H9 (cell line): ENCODE data around the gene HADH. TPM values are rescaled to one million over a fixed set of nuclear protein-coding genes. Genes with fewer than 3 reads are reported as not detected.

Source experiments
- DNase-seq: peaks from one replicate; pipeline ENCODE4 v3.0.0-alpha.2; 2017
- H2AFZ ChIP-seq: one replicate; pipeline ENCODE4 v1.6.1; 2013; ENCODE audit warnings: mild to moderate bottlenecking, low read length, control low read depth, moderate library complexity
- H2AK5ac ChIP-seq: 2 replicates; pipeline ENCODE4 v1.6.1; 2013; ENCODE audit warnings: low read length, control low read depth, mixed read lengths; ENCODE audit not compliant: insufficient read length
- H2BK120ac ChIP-seq: one replicate; pipeline ENCODE4 v1.6.1; 2013; ENCODE audit warnings: low read depth, mild to moderate bottlenecking, low read length, control low read depth, inconsistent platforms; ENCODE audit not compliant: poor library complexity, severe bottlenecking
- H2BK12ac ChIP-seq: 2 replicates; pipeline ENCODE4 v1.6.1; 2013; ENCODE audit warnings: low read length, control low read depth, mixed read lengths, low read depth; ENCODE audit not compliant: insufficient read length
- H2BK15ac ChIP-seq: 2 replicates; pipeline ENCODE4 v1.6.1; 2013; ENCODE audit warnings: low read depth, low read length, control low read depth
- H2BK20ac ChIP-seq: one replicate; pipeline ENCODE4 v1.6.1; 2013; ENCODE audit warnings: low read depth, mild to moderate bottlenecking, low read length, control low read depth, inconsistent platforms; ENCODE audit not compliant: poor library complexity, severe bottlenecking
- H2BK5ac ChIP-seq: 2 replicates; pipeline ENCODE4 v1.6.1; 2013; ENCODE audit warnings: low read length, control low read depth, mixed read lengths; ENCODE audit not compliant: insufficient read length
- H3K14ac ChIP-seq: 2 replicates; pipeline ENCODE4 v1.6.1; 2013; ENCODE audit warnings: low read length, control low read depth; ENCODE audit not compliant: insufficient read depth
- H3K18ac ChIP-seq: 2 replicates; pipeline ENCODE4 v1.6.1; 2013; ENCODE audit warnings: low read depth, mild to moderate bottlenecking, mixed read lengths, low read length, control low read depth; ENCODE audit not compliant: insufficient read length
- H3K23ac ChIP-seq: 2 replicates; pipeline ENCODE4 v1.6.1; 2013; ENCODE audit warnings: low read length, control low read depth, mixed read lengths, low read depth; ENCODE audit not compliant: insufficient read length
- H3K23me2 ChIP-seq: 2 replicates; pipeline ENCODE4 v1.6.1; 2013; ENCODE audit warnings: low read depth, mild to moderate bottlenecking, mixed read lengths, low read length, control low read depth; ENCODE audit not compliant: insufficient read length, poor library complexity, severe bottlenecking
- H3K27ac ChIP-seq: 2 replicates; pipeline ENCODE4 v1.5.1; 2013; ENCODE audit warnings: low read length, control low read depth, mixed read lengths, low read depth; ENCODE audit not compliant: insufficient read length
- H3K27me3 ChIP-seq: 2 replicates; pipeline ENCODE4 v1.6.1; 2013; ENCODE audit warnings: low read length, control low read depth, inconsistent platforms; ENCODE audit not compliant: insufficient read depth
- H3K4ac ChIP-seq: 2 replicates; pipeline ENCODE4 v1.6.1; 2013; ENCODE audit warnings: low read depth, mild to moderate bottlenecking, control low read depth, inconsistent platforms, low read length, moderate library complexity
- H3K4me1 ChIP-seq: 2 replicates; pipeline ENCODE4 v1.6.1; 2013; ENCODE audit warnings: low read length, control low read depth, inconsistent platforms; ENCODE audit not compliant: insufficient read depth
- H3K4me2 ChIP-seq: 2 replicates; pipeline ENCODE4 v1.6.1; 2013; ENCODE audit warnings: low read length, control low read depth, mixed read lengths; ENCODE audit not compliant: insufficient read length, insufficient read depth
- H3K56ac ChIP-seq: 2 replicates; pipeline ENCODE4 v1.6.1; 2013; ENCODE audit warnings: low read depth, mild to moderate bottlenecking, mixed read lengths, low read length, control low read depth; ENCODE audit not compliant: insufficient read length
- H3K79me1 ChIP-seq: 2 replicates; pipeline ENCODE4 v1.6.1; 2013; ENCODE audit warnings: low read depth, mild to moderate bottlenecking, moderate library complexity, low read length, control low read depth, inconsistent platforms; ENCODE audit not compliant: insufficient read depth, poor library complexity, severe bottlenecking
- H3K79me2 ChIP-seq: 2 replicates; pipeline ENCODE4 v1.6.1; 2013; ENCODE audit warnings: low read length, control low read depth, inconsistent platforms; ENCODE audit not compliant: insufficient read depth
- H3K9ac ChIP-seq: 2 replicates; pipeline ENCODE4 v1.6.1; 2013; ENCODE audit warnings: low read length, control low read depth, mixed read lengths; ENCODE audit not compliant: insufficient read length; ENCODE audit errors: extremely low read depth
- H3K9me3 ChIP-seq: one replicate; pipeline ENCODE4 v1.6.1; 2013; ENCODE audit warnings: low read depth, low read length, inconsistent platforms; ENCODE audit not compliant: control insufficient read depth
- H3T11ph ChIP-seq: one replicate; pipeline ENCODE4 v1.6.1; 2013; ENCODE audit warnings: mild to moderate bottlenecking, low read length, control low read depth, inconsistent platforms
- H4K20me1 ChIP-seq: one replicate; pipeline ENCODE4 v1.6.1; 2013; ENCODE audit not compliant: control insufficient read depth, insufficient read length, insufficient read depth
- H4K5ac ChIP-seq: 2 replicates; pipeline ENCODE4 v1.6.1; 2013; ENCODE audit warnings: low read depth, mild to moderate bottlenecking, mixed read lengths, low read length, control low read depth; ENCODE audit not compliant: insufficient read length
- H4K8ac ChIP-seq: replicated peaks from 2 replicates; pipeline ENCODE4 v1.6.1; 2013; ENCODE audit warnings: low read length, control low read depth, mixed read lengths, low read depth; ENCODE audit not compliant: insufficient read length
- H4K91ac ChIP-seq: 2 replicates; pipeline ENCODE4 v1.6.1; 2013; ENCODE audit warnings: low read depth, mild to moderate bottlenecking, moderate library complexity, mixed read lengths, low read length, control low read depth; ENCODE audit not compliant: insufficient read length
- H3K27ac Mint-ChIP-seq, 3 experiments: 2 replicates in 2 of 3; 3 replicates in 1 of 3; pipeline ENCODE4 v1.8.0; 2020 to 2021; ENCODE audit warnings: mixed read lengths in 3 of 3, mild to moderate bottlenecking in 1 of 3, moderate library complexity in 1 of 3
- H3K27me3 Mint-ChIP-seq: 2 replicates; pipeline ENCODE4 v1.8.0; 2021; ENCODE audit warnings: low read depth, mild to moderate bottlenecking, moderate library complexity, mixed read lengths
- H3K36me3 Mint-ChIP-seq, 3 experiments: 2 replicates in 2 of 3; 3 replicates in 1 of 3; pipeline ENCODE4 v1.8.0; 2020 to 2021; ENCODE audit warnings: low read depth in 3 of 3, mixed read lengths in 3 of 3; ENCODE audit not compliant: insufficient read depth in 1 of 3
- H3K4me1 Mint-ChIP-seq, 2 experiments: 2 replicates each; pipeline ENCODE4 v1.8.0; 2020; ENCODE audit warnings: mixed read lengths in 2 of 2
- H3K4me3 Mint-ChIP-seq, 2 experiments: 2 replicates in 1 of 2; 3 replicates in 1 of 2; pipeline ENCODE4 v1.8.0; 2020 to 2021; ENCODE audit warnings: mild to moderate bottlenecking in 2 of 2, mixed read lengths in 2 of 2, moderate library complexity in 1 of 2
- H3K9me3 Mint-ChIP-seq, 2 experiments: 2 replicates in 1 of 2; 3 replicates in 1 of 2; pipeline ENCODE4 v1.8.0; 2020; ENCODE audit warnings: mild to moderate bottlenecking in 2 of 2, mixed read lengths in 2 of 2, moderate library complexity in 1 of 2
- WGBS: extraction: QIAGEN DNeasy Blood & Tissue Kit; methylation state at CpG from one replicate; pipeline ENCODE4 v1.1.7; 2013; ENCODE audit warnings: missing lambda C conversion rate, low lambda C conversion rate, mixed read lengths; ENCODE audit not compliant: insufficient read length; ENCODE audit errors: extremely low coverage; 5-methylcytosine and 5-hydroxymethylcytosine counted together
- total RNA-seq: library from RNA; stranded (reverse); gene quantifications from 2 replicates; pipeline ENCODE4 v1.2.1, GENCODE V29; 2021
- TF ChIP-seq, protein P1 (sequence below): fragments of 200-600 bp; sonication (generic); conservative IDR thresholded peaks from 3 replicates; pipeline ENCODE4 v1.8.0; 2021; ENCODE audit warnings: antibody characterized with exemption, mild to moderate bottlenecking

Gene HADH
- total RNA-seq, 1 experiment from 2014 or later = 44.4 TPM

DNA sequence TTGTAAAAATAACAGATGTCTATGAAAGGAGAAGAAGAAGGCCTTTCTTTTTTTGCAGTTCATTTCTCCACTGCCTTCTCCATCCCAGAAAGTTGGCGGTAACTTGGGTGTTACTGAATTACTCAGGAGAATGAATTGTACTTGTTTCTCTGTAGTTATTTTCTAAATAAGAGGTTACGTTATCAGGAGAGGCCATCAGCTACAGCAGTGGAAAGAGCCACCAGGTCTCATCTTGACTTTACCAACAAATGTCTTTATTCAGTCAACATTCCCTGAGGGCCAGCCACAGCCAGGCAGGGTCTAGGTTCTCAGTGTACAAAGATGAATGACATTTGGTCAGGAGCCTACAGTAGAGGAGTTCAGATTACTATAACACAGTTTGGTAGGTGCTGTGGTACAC, 8.1 kb downstream of the HADH start:
- no peak overlapping the region for H2BK20ac ChIP-seq
- no peak overlapping the region for H3K9ac ChIP-seq
- Mint-ChIP-seq H3K4me1 (peaks cover 10 to 19% of the 10 kb centered on the region in 2 experiments), H3K36me3 (peaks cover 36 to 58% (median 48%) of the 10 kb centered on the region in 3 experiments), H3K4me3 (no peak overlapping the region), H3K27me3 (no peaks in the 10 kb centered on the region), H3K27ac (0 out of 7 replicates have a peak overlapping the region, but pooled peaks of 1 of the 3 experiments have one; percentile 17), H3K9me3 (peaks cover 14 to 17% of the 10 kb centered on the region in 2 experiments)
- H3K79me1 ChIP-seq = peaks cover 12% of the 10 kb centered on the region
- no peak overlapping the region for H4K5ac ChIP-seq
- H4K8ac ChIP-seq = no peak overlapping the region
- no peak overlapping the region for H2BK120ac ChIP-seq
- H4K91ac ChIP-seq = no peak overlapping the region
- no peaks in the 10 kb centered on the region for H3K23me2 ChIP-seq
- no peak overlapping the region for H3T11ph ChIP-seq
- no peak overlapping the region for H3K23ac ChIP-seq
- H3K4me1 ChIP-seq = no peaks in the 10 kb centered on the region
- no peak overlapping the region for H2BK12ac ChIP-seq
- H3K9me3 ChIP-seq = peaks cover 4% of the 10 kb centered on the region
- no peak overlapping the region for H2AFZ ChIP-seq
- H4K20me1 ChIP-seq = no peaks in the 10 kb centered on the region
- WGBS = no CpG with 5 or more reads among the region's 2 CpGs
- no peak overlapping the region for H2BK15ac ChIP-seq
- no peak overlapping the region for H3K27ac ChIP-seq
- TF ChIP-seq, protein P1, sequence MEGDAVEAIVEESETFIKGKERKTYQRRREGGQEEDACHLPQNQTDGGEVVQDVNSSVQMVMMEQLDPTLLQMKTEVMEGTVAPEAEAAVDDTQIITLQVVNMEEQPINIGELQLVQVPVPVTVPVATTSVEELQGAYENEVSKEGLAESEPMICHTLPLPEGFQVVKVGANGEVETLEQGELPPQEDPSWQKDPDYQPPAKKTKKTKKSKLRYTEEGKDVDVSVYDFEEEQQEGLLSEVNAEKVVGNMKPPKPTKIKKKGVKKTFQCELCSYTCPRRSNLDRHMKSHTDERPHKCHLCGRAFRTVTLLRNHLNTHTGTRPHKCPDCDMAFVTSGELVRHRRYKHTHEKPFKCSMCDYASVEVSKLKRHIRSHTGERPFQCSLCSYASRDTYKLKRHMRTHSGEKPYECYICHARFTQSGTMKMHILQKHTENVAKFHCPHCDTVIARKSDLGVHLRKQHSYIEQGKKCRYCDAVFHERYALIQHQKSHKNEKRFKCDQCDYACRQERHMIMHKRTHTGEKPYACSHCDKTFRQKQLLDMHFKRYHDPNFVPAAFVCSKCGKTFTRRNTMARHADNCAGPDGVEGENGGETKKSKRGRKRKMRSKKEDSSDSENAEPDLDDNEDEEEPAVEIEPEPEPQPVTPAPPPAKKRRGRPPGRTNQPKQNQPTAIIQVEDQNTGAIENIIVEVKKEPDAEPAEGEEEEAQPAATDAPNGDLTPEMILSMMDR = no peak
- H3K56ac ChIP-seq = no peak overlapping the region
- no peak overlapping the region for H3K14ac ChIP-seq
- H3K4ac ChIP-seq = no peak overlapping the region
- no peak for DNase-seq
- no peak overlapping the region for H2BK5ac ChIP-seq
- H2AK5ac ChIP-seq = no peak overlapping the region
- H3K4me2 ChIP-seq = no peak overlapping the region
- H3K18ac ChIP-seq = no peak overlapping the region
- H3K79me2 ChIP-seq = peaks cover 5% of the 10 kb centered on the region; the same call in 1 of the 2 replicates
- no peaks in the 10 kb centered on the region for H3K27me3 ChIP-seq
